ENCODE data around the gene GPAT3.
"Not testable (repeated sequence)": the region's sequence is repeated elsewhere in the genome, so short reads cannot be mapped to it uniquely, and the experiment has no call there.

GPAT3 gene

GRCh38 chr4:83535520-83536361 lies at the start of gene GPAT3:
Gene GPAT3, plus strand, starts transcription at chr4:83536108. Its CDS starts 515 bp downstream, at chr4:83536623.
- peak; percentile 57 to 66 for DNase-seq

- DNase-seq, result no peak
Measured at GRCh38 chr4:83486457-83487129, 49.3 kb upstream of the GPAT3 start.

GRCh38 chr4:83489711-83490326 lies 46.1 kb upstream of the GPAT3 start:
- DNase-seq, result no peak

- DNase-seq, result peak; percentile 1 to 2
Measured at GRCh38 chr4:83490876-83491450, 44.9 kb upstream of the GPAT3 start.

GRCh38 chr4:83496085-83496917 lies 39.6 kb upstream of the GPAT3 start:
- not testable (repeated sequence) for DNase-seq

GRCh38 chr4:83498187-83498586 lies 37.7 kb upstream of the GPAT3 start:
- DNase-seq, result no peak

GRCh38 chr4:83501671-83502070 lies 34.2 kb upstream of the GPAT3 start:
- DNase-seq, result not testable (repeated sequence)

GRCh38 chr4:83503974-83504373 lies 31.9 kb upstream of the GPAT3 start:
- no peak for DNase-seq

- no peak for DNase-seq
Measured at GRCh38 chr4:83504503-83504902, 31.4 kb upstream of the GPAT3 start.

GRCh38 chr4:83504996-83505395 lies 30.9 kb upstream of the GPAT3 start:
- DNase-seq, result no peak

- peak; percentile 28 to 34 for DNase-seq
Measured at GRCh38 chr4:83509156-83509585, 26.7 kb upstream of the GPAT3 start.

- DNase-seq, result no peak
Measured at GRCh38 chr4:83510442-83510841, 25.5 kb upstream of the GPAT3 start.

GRCh38 chr4:83516042-83516772 lies 19.7 kb upstream of the GPAT3 start:
- no peak for DNase-seq

GRCh38 chr4:83522239-83522638 lies 13.7 kb upstream of the GPAT3 start:
- DNase-seq, result no peak

GRCh38 chr4:83527671-83528070 lies 8.2 kb upstream of the GPAT3 start:
- DNase-seq, result no peak

GRCh38 chr4:83536362-83537272 lies 709 bp downstream of the GPAT3 start:
- DNase-seq, result no peak

GRCh38 chr4:83542225-83542624 lies 6.3 kb downstream of the GPAT3 start:
- DNase-seq, result no peak

GRCh38 chr4:83546786-83547185 lies 10.9 kb downstream of the GPAT3 start:
- no peak for DNase-seq

- DNase-seq, result peak; percentile 30 to 83
Measured at GRCh38 chr4:83548151-83548905, 12.4 kb downstream of the GPAT3 start.

GRCh38 chr4:83552083-83552482 lies 16.2 kb downstream of the GPAT3 start:
- no peak for DNase-seq

Measured in NCI-H2081 (cell line).